Endodermal cell (in vitro differentiated cells): Measurements from ENCODE around the gene NR2C2AP. TPM values are rescaled to one million over a fixed set of nuclear protein-coding genes. Genes with fewer than 3 reads are reported as not detected.

Source experiments
- DNase-seq: peaks from one replicate; pipeline ENCODE4 v3.0.0-alpha.2; 2017
- H3K27ac ChIP-seq: 2 replicates; pipeline ENCODE4 v1.5.1; 2013; ENCODE audit warnings: mild to moderate bottlenecking, low read depth, low read length, moderate library complexity
- H3K27me3 ChIP-seq: 2 replicates; pipeline ENCODE4 v1.6.1; 2013; ENCODE audit warnings: mild to moderate bottlenecking, low read length, moderate library complexity; ENCODE audit not compliant: insufficient read depth, control insufficient read depth, poor library complexity, severe bottlenecking
- H3K36me3 ChIP-seq: 2 replicates; pipeline ENCODE4 v1.7.0; 2013; ENCODE audit warnings: mild to moderate bottlenecking, low read length, moderate library complexity; ENCODE audit not compliant: control insufficient read depth, insufficient read depth
- H3K4me1 ChIP-seq: one replicate; pipeline ENCODE4 v1.7.0; 2013; ENCODE audit warnings: low read length; ENCODE audit not compliant: control insufficient read depth, insufficient read depth
- H3K4me3 ChIP-seq: 2 replicates; pipeline ENCODE4 v1.5.1; 2013; ENCODE audit warnings: mild to moderate bottlenecking, low read length, moderate library complexity
- H3K9ac ChIP-seq: 2 replicates; pipeline ENCODE4 v1.6.1; 2013; ENCODE audit warnings: mild to moderate bottlenecking, low read length, moderate library complexity; ENCODE audit not compliant: poor library complexity, severe bottlenecking; ENCODE audit errors: extremely low read depth
- H3K9me3 ChIP-seq: 2 replicates; pipeline ENCODE4 v1.6.1; 2013; ENCODE audit warnings: mild to moderate bottlenecking, low read length, moderate library complexity; ENCODE audit not compliant: control insufficient read depth
- H3K27ac Mint-ChIP-seq: 2 replicates; pipeline ENCODE4 v1.8.0; 2020; ENCODE audit warnings: mixed read lengths
- H3K27me3 Mint-ChIP-seq: 2 replicates; pipeline ENCODE4 v1.8.0; 2021; ENCODE audit warnings: mild to moderate bottlenecking, mixed read lengths; ENCODE audit not compliant: insufficient read depth
- H3K36me3 Mint-ChIP-seq: 2 replicates; pipeline ENCODE4 v1.8.0; 2020; ENCODE audit warnings: low read depth, mixed read lengths
- H3K4me1 Mint-ChIP-seq: 2 replicates; pipeline ENCODE4 v1.8.0; 2020; ENCODE audit warnings: mixed read lengths
- H3K4me3 Mint-ChIP-seq: 2 replicates; pipeline ENCODE4 v1.8.0; 2020; ENCODE audit warnings: mild to moderate bottlenecking, moderate library complexity, mixed read lengths
- H3K9me3 Mint-ChIP-seq: 2 replicates; pipeline ENCODE4 v1.8.0; 2020; ENCODE audit warnings: mild to moderate bottlenecking, mixed read lengths
- CTCF ChIP-seq: fragments of 200-600 bp; sonication (generic); conservative IDR thresholded peaks from 2 replicates; pipeline ENCODE4 v1.5.0; 2021; ENCODE audit warnings: antibody characterized with exemption, mild to moderate bottlenecking
- WGBS, 2 experiments: methylation state at CpG; one replicate each; pipeline versions ENCODE4 v1.1.5 to v1.1.7; 2013; ENCODE audit warnings: missing lambda C conversion rate in 2 of 2, mixed read lengths in 1 of 2; ENCODE audit not compliant: insufficient coverage in 1 of 2, insufficient read length in 1 of 2; 5-methylcytosine and 5-hydroxymethylcytosine counted together
- total RNA-seq, 2 donors: library from RNA; stranded (reverse); fragmentation: NEBNext Ultra II Directional in 1 of 2; extraction: Animal tissue kit (Norgen Biotek cat#: 25700) in 1 of 2; gene quantifications; 2 replicates in 1 of 2; 3 replicates in 1 of 2; pipeline ENCODE4 v1.2.1, GENCODE V29; 2021

The NR2C2AP gene
- total RNA-seq, 2 donors from 2014 or later, result 14.7 to 17.2 TPM

DNA sequence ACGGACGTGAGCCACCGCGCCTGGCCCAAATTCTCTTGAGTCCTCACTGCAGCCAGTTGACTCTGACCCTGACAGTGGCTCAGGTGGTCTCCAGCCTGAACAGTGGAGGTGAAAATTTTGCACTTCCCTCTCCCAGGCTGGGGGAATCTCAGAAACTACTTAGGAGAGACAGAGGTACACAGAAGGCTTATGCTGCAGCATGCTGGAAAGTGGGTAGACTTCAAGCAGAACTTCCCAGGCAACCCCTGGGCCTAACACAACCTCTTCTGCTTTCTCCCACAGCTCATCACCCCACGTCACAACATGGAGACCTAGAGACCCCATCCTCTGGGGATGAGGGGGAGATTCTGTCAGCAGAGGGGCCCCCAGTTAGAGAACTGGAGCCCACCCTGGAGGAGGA is 23.0 kb upstream of the NR2C2AP start:
- Histone ChIP-seq H3K4me1 (no peaks in the 10 kb centered on the region), H3K9ac (no peak overlapping the region), H3K27ac (no peak overlapping the region), H3K4me3 (no peak overlapping the region), H3K36me3 (no peaks in the 10 kb centered on the region), H3K9me3 (no peaks in the 10 kb centered on the region), H3K27me3 (peaks cover 54% of the 10 kb centered on the region)
- H3K4me1 Mint-ChIP-seq, result no peaks in the 10 kb centered on the region
- no peaks in the 10 kb centered on the region for H3K9me3 Mint-ChIP-seq
- H3K36me3 Mint-ChIP-seq, result no peaks in the 10 kb centered on the region
- H3K27me3 Mint-ChIP-seq, result peaks cover 64% of the 10 kb centered on the region
- DNase-seq, result no peak
- no peak overlapping the region for H3K27ac Mint-ChIP-seq
- no peak overlapping the region for H3K4me3 Mint-ChIP-seq
- 88 to 93% methylated on average over 4 to 5 of the region's 5 CpGs for WGBS, 2 experiments
- TF ChIP-seq CTCF, result no peak

DNA sequence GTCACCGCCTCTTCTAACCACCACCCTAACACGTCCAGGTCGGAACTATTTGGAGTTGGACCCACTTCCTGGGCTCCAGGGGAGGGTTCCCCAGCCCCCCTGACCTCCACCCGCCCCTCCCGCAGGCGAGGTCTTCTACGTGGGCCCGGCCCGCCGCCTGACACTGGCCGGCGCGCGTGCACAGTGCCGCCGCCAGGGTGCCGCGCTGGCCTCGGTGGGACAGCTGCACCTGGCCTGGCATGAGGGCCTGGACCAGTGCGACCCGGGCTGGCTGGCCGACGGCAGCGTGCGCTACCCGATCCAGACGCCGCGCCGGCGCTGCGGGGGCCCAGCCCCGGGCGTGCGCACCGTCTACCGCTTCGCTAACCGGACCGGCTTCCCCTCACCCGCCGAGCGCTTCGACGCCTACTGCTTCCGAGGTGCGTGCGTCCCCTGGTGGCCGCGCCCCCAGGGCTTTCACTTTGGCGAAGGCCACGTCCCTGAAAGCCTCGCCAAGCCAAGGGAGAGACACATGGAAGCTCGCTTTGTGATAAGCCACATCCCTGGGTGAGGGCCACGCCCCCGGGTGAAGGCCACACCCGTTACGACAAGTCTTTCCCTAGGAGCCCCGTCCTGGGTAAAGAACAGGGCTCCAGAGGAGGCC is 21.8 kb upstream of the NR2C2AP start:
- H3K4me1 ChIP-seq, result no peaks in the 10 kb centered on the region
- H3K9ac ChIP-seq, result no peak overlapping the region
- DNase-seq, result peak; percentile 97
- peak; percentile 89 for TF ChIP-seq CTCF
- H3K4me1 Mint-ChIP-seq, result no peaks in the 10 kb centered on the region
- H3K27me3 ChIP-seq, result peaks cover 54% of the 10 kb centered on the region
- peaks cover 66% of the 10 kb centered on the region for H3K27me3 Mint-ChIP-seq
- no peak overlapping the region for H3K27ac ChIP-seq
- H3K9me3 ChIP-seq, result no peaks in the 10 kb centered on the region
- H3K4me3 Mint-ChIP-seq, result peak overlapping the region; percentile 33
- WGBS, 2 experiments, result 4% methylated on average over 26 to 59 of the region's 59 CpGs
- peak overlapping the region; percentile 35 for H3K4me3 ChIP-seq
- no peaks in the 10 kb centered on the region for H3K36me3 ChIP-seq
- no peaks in the 10 kb centered on the region for H3K9me3 Mint-ChIP-seq
- H3K36me3 Mint-ChIP-seq, result no peaks in the 10 kb centered on the region
- H3K27ac Mint-ChIP-seq, result no peak overlapping the region

DNA sequence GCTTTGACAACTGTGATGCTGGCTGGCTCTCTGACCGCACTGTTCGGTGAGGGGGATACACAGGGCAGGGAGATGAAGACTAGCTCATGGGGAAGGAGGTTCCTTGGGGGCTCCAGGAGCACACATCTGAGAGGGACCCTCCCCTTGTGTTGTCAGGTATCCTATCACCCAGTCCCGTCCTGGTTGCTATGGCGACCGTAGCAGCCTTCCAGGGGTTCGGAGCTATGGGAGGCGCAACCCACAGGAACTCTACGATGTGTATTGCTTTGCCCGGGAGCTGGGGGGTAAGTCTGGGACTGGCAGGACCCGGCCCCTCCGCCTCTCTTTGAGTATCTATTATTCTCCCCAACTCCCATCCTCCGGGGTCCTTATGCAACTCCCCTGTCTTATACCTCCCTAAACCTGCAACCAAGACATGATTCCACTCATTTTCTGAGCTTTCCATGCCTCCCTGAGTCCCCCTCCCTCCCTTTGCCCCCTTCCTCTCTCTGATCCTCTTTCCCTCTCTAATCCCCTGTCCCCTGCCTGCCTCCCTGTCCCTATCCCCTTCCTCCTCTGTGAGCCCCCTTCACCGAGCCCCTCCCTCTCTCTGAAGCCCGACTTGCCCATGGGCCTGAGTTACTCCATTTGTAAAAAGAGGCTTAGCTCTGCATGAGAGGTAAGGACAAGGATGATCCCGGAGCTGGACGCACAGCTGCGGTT is 21.1 kb upstream of the NR2C2AP start:
- no peak for TF ChIP-seq CTCF
- Histone ChIP-seq H3K9me3 (no peaks in the 10 kb centered on the region), H3K4me3 (peak overlapping the region; percentile 35), H3K4me1 (no peaks in the 10 kb centered on the region), H3K27ac (no peak overlapping the region), H3K9ac (no peak overlapping the region), H3K27me3 (peaks cover 50% of the 10 kb centered on the region), H3K36me3 (no peaks in the 10 kb centered on the region)
- Mint-ChIP-seq H3K4me1 (no peaks in the 10 kb centered on the region), H3K36me3 (no peaks in the 10 kb centered on the region), H3K27me3 (peaks cover 63% of the 10 kb centered on the region), H3K9me3 (no peaks in the 10 kb centered on the region), H3K27ac (no peak overlapping the region), H3K4me3 (peak overlapping the region; percentile 33)
- DNase-seq, result no peak
- 68 to 92% methylated on average over 7 to 17 of the region's 17 CpGs for WGBS, 2 experiments
